HEK293T (cell line): ENCODE data around the gene ZNF683.

Experiments
- ARNT ChIP-seq: fragments of 450-650 bp; IDR thresholded peaks from 2 replicates; pipeline ENCODE4 v1.6.1; 2017; ENCODE audit warnings: mild to moderate bottlenecking
- BHLHE40 ChIP-seq: fragments of 450-650 bp; IDR thresholded peaks from 2 replicates; pipeline ENCODE4 v1.6.1; 2016; ENCODE audit warnings: mild to moderate bottlenecking, moderate library complexity, borderline replicate concordance
- ELF4 ChIP-seq: fragments of 450-650 bp; IDR thresholded peaks from 2 replicates; pipeline ENCODE4 v1.6.1; 2017; ENCODE audit warnings: antibody characterized with exemption
- FOXK2 ChIP-seq: fragments of 450-650 bp; IDR thresholded peaks from 2 replicates; pipeline ENCODE4 v1.6.1; 2016; ENCODE audit warnings: mild to moderate bottlenecking
- FOXM1 ChIP-seq: fragments of 450-650 bp; IDR thresholded peaks from 2 replicates; pipeline ENCODE4 v1.6.1; 2017; ENCODE audit warnings: mild to moderate bottlenecking, borderline replicate concordance
- HDGF ChIP-seq: fragments of 450-650 bp; IDR thresholded peaks from 2 replicates; pipeline ENCODE4 v1.6.1; 2017; ENCODE audit warnings: antibody characterized with exemption, borderline replicate concordance
- NFRKB ChIP-seq: fragments of 450-650 bp; IDR thresholded peaks from 2 replicates; pipeline ENCODE4 v1.6.1; 2016; ENCODE audit warnings: mild to moderate bottlenecking, moderate library complexity
- SP1 ChIP-seq: fragments of 450-650 bp; IDR thresholded peaks from 2 replicates; pipeline ENCODE4 v1.6.1; 2017
- ZNF384 ChIP-seq: fragments of 450-650 bp; IDR thresholded peaks from 2 replicates; pipeline ENCODE4 v1.6.1; 2016

GRCh38 chr1:26314501-26314900, 58.0 kb downstream of the ZNF683 start:
- TF ChIP-seq NFRKB (no peak), FOXM1 (no peak), HDGF (no peak), BHLHE40 (no peak), ELF4 (no peak), ZNF384 (no peak), SP1 (no peak), FOXK2 (no peak), ARNT (no peak)
